Neural cell (in vitro differentiated cells): ENCODE results near the gene AIP. TPM values are rescaled to one million over a fixed set of nuclear protein-coding genes. Genes with fewer than 3 reads are reported as not detected.

Experiments
- H2AFZ ChIP-seq: fragments of 200-600, 300-800 bp; sonication (generic), shearing (Covaris generic); 2 replicates; pipeline ENCODE4 v1.6.0; 2014; ENCODE audit warnings: low read depth, mild to moderate bottlenecking, antibody characterized with exemption, low read length, moderate library complexity
- H3F3A ChIP-seq: fragments of 200-600 bp; shearing (Covaris generic); 2 replicates; pipeline ENCODE4 v1.6.1; 2016; ENCODE audit warnings: mild to moderate bottlenecking, moderate library complexity, mixed read lengths, antibody characterized with exemption, low read length; ENCODE audit not compliant: insufficient read depth, poor library complexity, severe bottlenecking
- H3K27ac ChIP-seq: fragments of 200-600, 300-800 bp; sonication (generic), shearing (Covaris generic); 2 replicates; pipeline ENCODE4 v1.5.1; 2014; ENCODE audit warnings: mild to moderate bottlenecking, low read length, moderate library complexity
- H3K27me3 ChIP-seq: fragments of 300-800, 200-600 bp; sonication (generic), shearing (Covaris generic); 2 replicates; pipeline ENCODE4 v1.6.0; 2014; ENCODE audit warnings: mild to moderate bottlenecking, low read depth, low read length, moderate library complexity; ENCODE audit not compliant: insufficient read depth
- H3K36me3 ChIP-seq: fragments of 300-800, 200-600 bp; sonication (generic), shearing (Covaris generic); 2 replicates; pipeline ENCODE4 v1.5.1; 2014; ENCODE audit warnings: mild to moderate bottlenecking, antibody characterized with exemption, low read length, moderate library complexity; ENCODE audit not compliant: insufficient read depth
- H3K4me2 ChIP-seq: fragments of 300-800, 200-600 bp; sonication (generic), shearing (Covaris generic); 2 replicates; pipeline ENCODE4 v1.6.0; 2014; ENCODE audit warnings: mild to moderate bottlenecking, low read length
- H3K4me3 ChIP-seq: fragments of 300-800, 200-600 bp; sonication (generic), shearing (Covaris generic); 2 replicates; pipeline ENCODE4 v1.5.1; 2014; ENCODE audit warnings: mild to moderate bottlenecking, low read length, moderate library complexity
- H3K79me2 ChIP-seq: fragments of 200-600 bp; shearing (Covaris generic); replicated peaks from 2 replicates; pipeline ENCODE4 v1.6.0; 2014; ENCODE audit warnings: mild to moderate bottlenecking, low read length, moderate library complexity; ENCODE audit not compliant: insufficient read depth
- H3K9ac ChIP-seq: fragments of 300-800, 200-600 bp; sonication (generic), shearing (Covaris generic); 2 replicates; pipeline ENCODE4 v1.6.1; 2016; ENCODE audit warnings: mild to moderate bottlenecking, low read length, mixed read lengths
- H3K9me2 ChIP-seq: fragments of 200-600 bp; shearing (Covaris generic); 2 replicates; pipeline ENCODE4 v1.6.1; 2016; ENCODE audit warnings: mild to moderate bottlenecking, low read length, mixed read lengths; ENCODE audit not compliant: insufficient read depth
- H3K9me3 ChIP-seq: fragments of 200-600, 300-800 bp; sonication (generic), shearing (Covaris generic); 2 replicates; pipeline ENCODE4 v1.6.1; 2016; ENCODE audit warnings: mild to moderate bottlenecking, mixed run types, low read length, moderate library complexity, mixed read lengths
- H4K20me1 ChIP-seq: fragments of 200-600 bp; shearing (Covaris generic); 2 replicates; pipeline ENCODE4 v1.6.1; 2016; ENCODE audit warnings: mild to moderate bottlenecking, mixed run types; ENCODE audit not compliant: insufficient read depth
- CTCF ChIP-seq: fragments of 450-650 bp; IDR thresholded peaks from 2 replicates; pipeline ENCODE4 v1.5.1; 2014; ENCODE audit warnings: antibody characterized with exemption, mild to moderate bottlenecking, moderate library complexity; ENCODE audit not compliant: poor library complexity, severe bottlenecking
- EP300 ChIP-seq: fragments of 450-650 bp; conservative IDR thresholded peaks from 2 replicates; pipeline ENCODE4 v1.6.1; 2014; ENCODE audit warnings: antibody characterized with exemption, mild to moderate bottlenecking, moderate library complexity; ENCODE audit not compliant: poor library complexity, severe bottlenecking
- EZH2 ChIP-seq: fragments of 200-600, 300-800 bp; shearing (Covaris generic), sonication (generic); IDR thresholded peaks from 2 replicates; pipeline ENCODE4 v1.6.1; 2014; ENCODE audit warnings: antibody characterized with exemption, low read length, borderline replicate concordance, mild to moderate bottlenecking; ENCODE audit not compliant: insufficient read depth, poor library complexity, severe bottlenecking
- MXI1 ChIP-seq: fragments of 450-650 bp; conservative IDR thresholded peaks from 2 replicates; pipeline ENCODE4 v1.6.1; 2014; ENCODE audit warnings: antibody characterized with exemption, mild to moderate bottlenecking; ENCODE audit not compliant: poor library complexity, severe bottlenecking
- POLR2AphosphoS5 ChIP-seq: IDR thresholded peaks from 2 replicates; pipeline ENCODE4 v1.6.1; 2012
- RAD21 ChIP-seq: fragments of 450-650 bp; conservative IDR thresholded peaks from 2 replicates; pipeline ENCODE4 v1.6.1; 2014; ENCODE audit warnings: antibody characterized with exemption, mild to moderate bottlenecking, moderate library complexity
- REST ChIP-seq: IDR thresholded peaks from 2 replicates; pipeline ENCODE4 v1.6.1; 2012; ENCODE audit warnings: borderline replicate concordance
- SMC3 ChIP-seq: fragments of 450-650 bp; conservative IDR thresholded peaks from 2 replicates; pipeline ENCODE4 v1.6.1; 2014; ENCODE audit warnings: antibody characterized with exemption, mild to moderate bottlenecking, moderate library complexity; ENCODE audit not compliant: poor library complexity
- TAF1 ChIP-seq: IDR thresholded peaks from 2 replicates; pipeline ENCODE4 v1.6.1; 2012; ENCODE audit warnings: low read depth
- polyA plus RNA-seq: library from polyadenylated mRNA; depleted of rRNA; stranded (reverse); fragments of >200 nt; gene quantifications from 2 replicates; pipeline ENCODE4 v1.2.3, GENCODE V29; 2014

The AIP gene
- polyA plus RNA-seq, 1 donor from 2014 or later, result 83.9 TPM

- H3K4me3 ChIP-seq, result no peak overlapping the region
- no peak overlapping the region for H3K4me2 ChIP-seq
- H3K9ac ChIP-seq, result no peak overlapping the region
- no peaks in the 10 kb centered on the region for H3K79me2 ChIP-seq
- no peak overlapping the region for H3K27ac ChIP-seq
- H3K9me2 ChIP-seq, result no peaks in the 10 kb centered on the region
- TF ChIP-seq RAD21, result no peak
- TF ChIP-seq POLR2AphosphoS5, result no peak
- TF ChIP-seq CTCF, result no peak
- TF ChIP-seq REST, result no peak
- no peak for TF ChIP-seq SMC3
- TF ChIP-seq EP300, result no peak
- no peak for TF ChIP-seq TAF1
- no peak for TF ChIP-seq EZH2
- TF ChIP-seq MXI1, result no peak
- H3K27me3 ChIP-seq, result no peaks in the 10 kb centered on the region
- H3K36me3 ChIP-seq, result no peaks in the 10 kb centered on the region
- H4K20me1 ChIP-seq, result no peaks in the 10 kb centered on the region
- no peak overlapping the region for H2AFZ ChIP-seq
- H3F3A ChIP-seq, result no peaks in the 10 kb centered on the region
- H3K9me3 ChIP-seq, result no peaks in the 10 kb centered on the region
Measured at GRCh38 chr11:67514116-67514515, 31.3 kb downstream of the AIP start.

- no peaks in the 10 kb centered on the region for H3F3A ChIP-seq
- TF ChIP-seq EP300, result no peak
- TF ChIP-seq TAF1, result no peak
- no peak for TF ChIP-seq CTCF
- no peak for TF ChIP-seq EZH2
- no peak for TF ChIP-seq MXI1
- no peak for TF ChIP-seq REST
- TF ChIP-seq SMC3, result no peak
- TF ChIP-seq RAD21, result no peak
- H4K20me1 ChIP-seq, result no peaks in the 10 kb centered on the region
- no peak overlapping the region for H2AFZ ChIP-seq
- no peaks in the 10 kb centered on the region for H3K9me2 ChIP-seq
- H3K4me3 ChIP-seq, result no peak overlapping the region
- no peak overlapping the region for H3K9ac ChIP-seq
- no peaks in the 10 kb centered on the region for H3K79me2 ChIP-seq
- H3K4me2 ChIP-seq, result no peak overlapping the region
- H3K9me3 ChIP-seq, result no peaks in the 10 kb centered on the region
- H3K27me3 ChIP-seq, result no peaks in the 10 kb centered on the region
- H3K27ac ChIP-seq, result no peak overlapping the region
- no peaks in the 10 kb centered on the region for H3K36me3 ChIP-seq
Measured at GRCh38 chr11:67516806-67517205, 34.0 kb downstream of the AIP start.
